HG02884 (cell line): ENCODE results near the gene ANKFN1.

Experiments used
- ATAC-seq: cut with Tn5 transposase; IDR thresholded peaks from one replicate; pipeline ENCODE4 v1.9.1; 2021; ENCODE audit warnings: mild to moderate bottlenecking, moderate library complexity; ENCODE audit not compliant: unreplicated experiment

The ANKFN1 gene

DNA sequence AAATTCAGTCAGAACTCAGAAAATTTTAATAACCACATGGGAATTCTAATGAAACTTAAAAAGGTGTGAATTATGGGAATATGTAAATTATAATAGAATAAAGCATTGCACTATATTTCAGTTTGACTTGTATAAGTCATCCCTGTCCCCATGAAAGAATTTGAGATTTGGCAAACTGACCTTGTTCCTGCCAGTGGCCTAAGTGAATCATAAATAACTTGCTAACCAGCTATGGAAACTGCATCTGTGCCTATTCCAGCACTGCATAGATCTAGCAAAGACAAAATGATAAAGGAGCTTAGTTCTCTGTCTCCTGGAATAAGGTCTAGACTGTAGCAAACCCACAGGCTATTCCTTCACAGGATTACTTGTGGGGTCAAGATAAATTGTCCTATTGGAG is 333.5 kb downstream of the ANKFN1 start:
- ATAC-seq, result no peak

DNA sequence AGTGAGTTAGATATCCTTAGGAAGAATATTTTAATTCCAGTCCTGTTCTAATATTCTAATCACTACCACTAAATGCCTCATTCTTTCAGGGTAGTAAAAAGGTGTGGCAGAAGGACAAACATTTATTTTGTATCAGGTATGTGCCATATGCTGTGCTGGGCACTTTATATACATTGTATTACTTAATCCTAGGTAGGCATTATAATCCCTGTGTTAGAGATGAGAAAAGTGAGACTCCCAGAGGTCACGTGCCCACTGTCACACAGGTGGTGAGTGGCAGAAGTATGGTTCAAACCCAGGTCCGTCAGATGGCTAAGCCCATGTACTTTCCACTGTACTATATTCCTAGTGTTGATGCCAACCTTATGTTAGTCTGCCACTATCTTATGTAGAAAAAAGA is 335.5 kb downstream of the ANKFN1 start:
- ATAC-seq, result no peak

DNA sequence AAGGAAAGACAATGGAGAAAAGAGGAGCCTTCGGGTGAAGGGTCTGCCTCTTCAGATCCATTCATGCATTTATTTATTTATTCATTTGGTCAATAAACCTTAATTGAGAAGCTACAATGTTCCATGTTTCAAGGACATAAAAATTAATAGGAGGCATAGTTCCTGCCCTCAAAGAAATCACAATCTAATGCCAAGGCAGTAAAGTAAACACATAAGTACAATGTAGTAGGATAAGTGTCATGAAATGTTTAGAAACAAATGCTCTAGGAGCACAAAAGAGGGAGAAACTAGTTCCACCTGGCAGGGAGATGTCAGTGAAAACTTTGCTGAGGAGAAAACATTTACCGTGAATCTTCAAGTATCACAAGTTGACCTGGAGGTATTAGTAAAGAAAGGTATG is 336.7 kb downstream of the ANKFN1 start:
- no peak for ATAC-seq

DNA sequence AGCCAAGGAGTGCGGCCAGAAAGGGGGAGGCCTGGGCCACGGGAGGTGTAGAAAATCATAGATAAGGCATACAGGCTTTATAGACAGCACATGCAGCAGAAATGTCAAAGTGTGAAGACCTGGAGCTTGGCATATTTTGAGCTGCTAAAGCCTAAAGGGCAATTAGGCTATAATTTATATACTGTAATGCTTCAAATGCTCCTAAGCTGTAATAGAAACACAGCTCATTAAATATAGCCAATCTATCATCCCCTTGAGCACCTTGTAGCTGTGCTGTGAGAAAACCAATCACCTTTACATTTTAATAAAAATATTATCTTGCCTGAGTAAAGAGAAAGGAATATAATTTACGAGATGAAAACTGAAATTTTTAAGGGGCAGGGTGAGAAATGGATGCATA is 342.3 kb downstream of the ANKFN1 start:
- ATAC-seq, result no peak

DNA sequence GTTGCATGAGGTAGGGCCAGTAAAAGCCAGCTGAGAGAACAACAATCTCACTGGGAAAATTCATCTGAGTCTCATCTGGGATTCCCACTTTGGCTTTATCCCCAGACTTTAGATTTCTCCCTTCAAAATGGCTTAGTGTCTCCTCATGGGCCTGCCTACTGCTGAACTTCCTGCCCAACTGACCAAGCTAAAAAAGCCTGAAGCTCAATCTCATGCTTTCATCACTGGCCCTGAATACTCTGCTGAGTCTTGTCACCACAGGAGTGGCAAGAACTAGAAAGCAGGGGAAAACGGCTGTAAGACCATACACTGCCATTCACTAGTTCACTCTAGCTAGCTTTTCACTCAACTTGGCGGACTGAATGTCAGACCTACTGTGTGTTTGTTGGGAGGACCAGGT is 343.9 kb downstream of the ANKFN1 start:
- no peak for ATAC-seq

DNA sequence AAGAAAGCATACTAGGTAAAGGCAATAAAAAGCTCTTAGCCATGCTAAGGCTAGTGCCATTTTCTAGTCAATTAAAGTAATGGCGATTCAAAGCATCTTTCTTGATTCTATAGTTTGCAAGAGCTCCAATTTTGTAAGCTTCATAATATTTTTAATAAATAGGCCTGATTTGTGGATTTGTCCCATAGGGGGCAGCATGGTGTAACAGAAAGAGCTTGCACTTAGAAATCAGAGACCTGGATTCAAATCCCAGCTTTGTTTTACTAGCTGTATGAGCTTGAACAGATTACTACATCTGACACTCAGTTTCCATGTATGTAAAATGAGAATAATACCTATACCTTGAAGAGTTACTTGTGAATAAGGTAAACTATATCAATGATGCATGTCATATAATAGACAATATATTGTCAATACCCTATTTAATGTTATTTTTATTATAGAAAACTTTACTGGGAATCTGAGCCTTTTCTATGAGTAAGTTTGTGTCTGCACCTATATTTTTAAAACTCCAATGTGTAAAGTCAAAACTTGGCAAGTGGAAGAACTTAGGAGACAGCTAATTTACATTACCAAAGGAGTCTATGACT is 346.6 kb downstream of the ANKFN1 start:
- ATAC-seq, result no peak

DNA sequence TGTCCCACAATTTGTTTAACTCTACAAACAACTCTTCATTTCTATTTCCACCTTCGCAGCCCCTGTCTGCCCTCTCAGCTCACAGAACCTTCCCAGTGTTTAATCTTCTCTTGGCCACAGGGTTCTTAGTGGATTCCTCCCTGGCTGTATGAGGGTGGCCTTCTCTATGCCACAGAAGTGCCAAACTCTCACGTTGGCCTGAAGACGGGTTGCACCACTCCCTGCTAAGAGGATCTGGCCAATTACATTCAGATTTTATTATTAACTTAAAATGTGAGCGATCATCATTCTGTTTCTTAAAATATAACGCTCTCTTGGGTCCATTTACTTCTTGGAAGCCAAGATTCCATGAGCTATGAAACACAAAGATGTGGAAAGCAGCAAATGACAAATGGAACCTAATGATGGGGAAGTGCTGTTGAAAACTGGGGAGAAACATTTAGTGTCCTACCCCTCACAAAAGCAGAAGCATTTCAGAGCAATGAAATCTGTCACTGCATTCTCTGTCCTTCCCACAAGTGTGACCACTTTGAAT is 348.9 kb downstream of the ANKFN1 start:
- no peak for ATAC-seq

DNA sequence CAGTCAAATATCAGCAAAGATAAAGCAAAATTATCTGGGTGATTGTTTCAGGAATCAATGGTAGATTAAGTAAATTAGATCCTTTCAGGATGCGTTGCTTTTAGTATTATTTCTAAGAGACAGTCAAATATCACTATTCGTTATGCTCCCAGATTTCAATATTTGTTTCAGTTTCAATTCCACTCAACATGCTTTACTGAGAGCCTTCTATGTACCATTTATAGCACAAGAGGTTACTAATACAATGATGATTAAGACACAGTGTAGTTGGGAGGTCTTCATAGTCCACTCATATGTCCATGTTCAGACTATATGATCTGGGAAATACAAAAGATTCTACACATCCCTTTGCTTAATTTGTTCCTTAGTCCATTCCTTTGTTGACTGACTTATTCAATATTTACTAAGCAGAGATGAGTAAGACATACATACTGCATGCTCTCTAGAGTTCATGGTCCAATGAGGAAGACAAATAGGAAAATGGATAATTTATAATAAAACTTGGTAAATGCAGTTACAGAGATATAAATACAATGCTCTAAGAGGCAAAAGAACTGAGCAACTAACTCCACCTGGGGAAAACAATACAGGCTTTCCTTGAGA is 352.0 kb downstream of the ANKFN1 start:
- ATAC-seq, result no peak

DNA sequence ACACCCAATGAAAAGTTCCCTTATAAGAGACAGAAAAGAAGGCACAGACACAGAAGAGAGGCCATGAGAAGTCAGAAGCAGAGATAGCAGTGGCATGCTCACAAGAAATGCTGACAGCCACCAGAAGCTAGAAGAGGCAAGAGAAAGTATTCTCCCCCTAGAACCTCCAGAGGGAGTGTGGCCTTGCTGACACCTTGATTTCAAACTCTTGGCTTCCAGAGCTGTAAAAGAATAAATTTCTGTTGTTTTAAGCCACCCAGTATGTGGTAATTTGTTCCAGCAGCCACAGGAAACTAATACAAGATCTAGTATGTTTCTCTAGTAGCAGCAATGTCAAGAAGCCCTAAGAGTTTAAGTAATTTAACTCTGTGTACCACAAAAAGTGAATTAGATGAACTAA is 353.1 kb downstream of the ANKFN1 start:
- ATAC-seq, result no peak

DNA sequence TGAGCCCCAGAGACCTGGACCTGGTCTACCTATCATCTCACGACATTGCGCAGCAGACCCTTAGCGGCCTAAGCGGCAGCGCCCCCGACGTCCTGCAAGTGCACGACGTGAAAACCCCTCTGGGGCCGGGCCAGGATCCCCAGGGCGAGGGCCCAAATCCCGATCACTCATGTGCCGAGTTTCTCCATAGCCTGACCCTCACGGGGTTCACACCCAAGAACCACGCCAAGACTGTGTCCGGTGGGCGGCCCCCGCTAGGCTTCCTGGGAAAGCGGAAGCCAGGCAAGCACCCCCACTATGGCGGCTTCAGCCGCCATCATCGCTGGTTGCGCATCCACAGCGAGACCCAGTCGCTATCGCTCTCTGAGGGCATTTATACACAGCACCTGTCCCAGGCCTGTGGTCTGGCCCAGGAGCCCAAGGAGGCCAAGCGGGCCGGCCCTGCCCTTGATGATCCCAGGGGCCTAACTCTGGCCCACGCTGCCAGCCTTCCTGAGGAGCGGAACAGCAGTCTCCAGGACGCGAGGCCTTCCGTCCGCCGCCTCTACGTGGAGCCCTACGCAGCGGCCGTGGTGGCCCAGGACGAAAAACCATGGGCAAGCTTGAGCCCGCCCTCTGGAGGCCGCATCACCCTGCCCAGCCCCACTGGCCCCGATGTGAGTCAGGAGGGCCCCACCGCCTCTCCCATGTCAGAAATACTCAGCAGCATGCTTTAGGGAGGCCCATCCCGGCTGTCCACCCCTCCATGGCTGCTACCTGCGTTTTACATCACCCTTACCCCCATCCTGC is 357.5 kb downstream of the ANKFN1 start:
- no peak for ATAC-seq

DNA sequence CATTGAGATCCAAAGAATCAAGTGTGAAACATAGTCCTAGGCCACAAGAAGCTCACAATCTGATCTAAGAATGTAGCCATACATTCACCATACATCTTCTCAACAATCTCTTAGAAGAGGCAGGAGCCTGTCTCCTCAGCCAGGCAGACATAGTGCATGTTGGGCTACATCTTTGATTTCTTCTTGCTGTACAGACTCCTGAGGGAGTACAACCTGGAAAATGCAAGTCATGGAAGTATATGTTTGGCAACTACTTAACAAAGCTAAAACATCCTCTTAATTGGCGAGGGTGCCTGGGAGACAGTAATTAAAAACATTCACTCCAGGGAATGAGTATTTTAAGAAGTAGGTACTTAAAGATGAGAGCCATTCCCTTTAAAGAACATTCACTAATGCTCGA is 361.0 kb downstream of the ANKFN1 start:
- no peak for ATAC-seq

DNA sequence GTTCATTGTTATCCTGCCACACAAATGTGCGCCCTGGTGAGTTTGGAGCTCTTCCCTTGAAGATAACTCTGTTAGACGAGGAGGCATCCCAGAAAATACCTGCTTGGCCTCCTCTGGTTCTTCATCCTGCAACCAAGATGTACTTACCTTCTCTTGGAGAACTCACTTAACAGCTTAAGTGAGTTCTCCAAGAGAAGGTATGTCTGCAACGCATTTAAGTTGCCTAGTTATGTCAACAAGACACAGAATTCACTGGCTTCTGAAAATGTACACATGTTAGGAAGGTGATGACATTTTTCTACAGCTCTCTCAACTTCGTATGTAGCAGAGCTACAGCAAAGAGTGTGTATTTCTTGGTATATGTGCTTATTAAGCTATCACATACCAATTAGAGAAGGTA is 361.6 kb downstream of the ANKFN1 start:
- ATAC-seq, result no peak

DNA sequence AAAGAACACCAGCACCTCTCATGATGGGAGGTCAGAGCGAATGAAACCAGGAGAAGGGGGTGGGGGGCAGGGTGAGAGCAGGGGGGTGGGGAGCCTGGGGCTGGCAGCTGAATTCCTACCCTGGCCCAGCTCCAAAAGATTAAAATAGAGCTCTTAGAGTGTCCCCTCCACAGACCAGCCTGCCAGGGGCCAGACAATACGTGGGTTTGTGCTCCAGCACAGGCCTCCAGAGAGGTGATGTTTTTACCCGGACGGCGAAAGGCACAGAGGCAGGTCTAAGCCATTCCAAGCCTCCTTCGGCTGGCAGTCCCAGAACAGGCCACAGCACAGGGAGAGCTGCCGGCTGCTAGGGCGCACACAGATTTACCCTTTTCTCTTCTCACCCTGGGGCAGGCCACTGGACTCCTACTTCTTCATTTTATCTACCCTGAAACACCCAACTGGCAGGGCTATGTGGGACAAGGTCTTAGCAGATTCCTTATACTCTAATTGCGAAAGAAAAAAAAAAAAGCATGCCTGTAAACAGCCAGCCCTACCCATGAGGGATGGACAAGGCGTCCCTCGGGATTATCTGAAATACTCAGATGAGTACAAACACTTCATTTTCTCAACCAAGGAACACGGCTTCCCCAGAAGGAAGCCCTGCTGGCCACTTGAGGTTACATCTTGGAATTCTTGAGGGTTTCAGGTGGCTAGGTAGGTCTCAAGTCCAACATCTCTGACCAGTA is 368.3 kb downstream of the ANKFN1 start:
- ATAC-seq, result no peak

DNA sequence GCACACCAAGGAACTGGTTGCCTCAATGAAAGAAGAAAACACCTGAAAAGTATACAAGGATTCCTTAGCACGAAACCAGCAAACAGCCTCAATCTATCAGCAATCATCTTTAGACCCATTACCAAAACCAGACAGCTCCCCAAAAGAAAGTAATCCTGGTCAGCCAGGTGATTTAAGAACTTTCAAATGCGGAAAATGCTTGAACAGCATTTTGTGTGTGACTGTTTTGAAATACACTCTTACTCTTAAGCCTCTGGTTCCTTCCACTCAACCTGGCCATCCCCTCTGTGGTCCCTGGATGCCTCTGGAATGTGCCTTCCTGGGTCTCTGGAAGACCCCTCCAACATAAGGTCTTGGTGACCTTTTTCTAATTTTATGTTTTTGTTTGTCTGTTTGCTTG is 369.8 kb downstream of the ANKFN1 start:
- ATAC-seq, result no peak

DNA sequence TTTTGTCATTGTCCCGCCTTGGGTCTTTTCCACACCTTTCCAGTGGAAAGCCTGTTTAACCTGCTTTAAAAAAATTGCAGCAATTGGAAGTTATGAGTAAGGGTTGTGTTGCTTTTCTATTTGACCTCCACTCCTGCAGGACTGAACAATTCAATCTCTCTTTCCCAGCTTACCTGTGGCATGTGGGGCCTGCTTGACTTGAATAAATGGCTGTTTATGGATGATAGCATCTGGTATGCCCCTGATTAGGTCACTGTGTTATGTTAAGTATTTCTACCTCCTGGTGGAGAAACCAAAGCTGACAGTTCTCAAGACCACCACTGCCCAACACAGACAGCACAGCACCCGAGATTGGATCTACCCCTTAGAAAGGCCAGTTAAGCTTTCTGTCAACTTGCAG is 375.4 kb downstream of the ANKFN1 start:
- ATAC-seq, result no peak

DNA sequence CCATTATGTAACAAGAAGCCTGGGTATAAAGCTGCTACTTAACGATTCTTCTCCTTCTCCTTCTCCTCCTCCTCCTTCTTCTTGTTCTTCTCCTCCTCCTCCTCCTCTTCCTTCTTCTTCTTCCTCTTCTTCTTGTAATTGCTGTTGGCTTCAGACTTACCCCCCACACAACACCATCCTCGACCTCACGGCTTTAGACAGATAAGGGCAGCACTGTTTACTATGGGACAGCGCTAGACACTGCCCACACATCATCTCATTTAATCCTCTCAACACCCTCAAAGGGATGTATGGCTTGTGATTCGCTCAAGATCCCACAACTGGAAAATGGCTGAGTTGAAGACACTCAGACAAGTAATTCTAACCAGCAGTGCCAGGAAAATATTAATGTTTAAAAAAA is 379.7 kb downstream of the ANKFN1 start:
- ATAC-seq, result no peak

DNA sequence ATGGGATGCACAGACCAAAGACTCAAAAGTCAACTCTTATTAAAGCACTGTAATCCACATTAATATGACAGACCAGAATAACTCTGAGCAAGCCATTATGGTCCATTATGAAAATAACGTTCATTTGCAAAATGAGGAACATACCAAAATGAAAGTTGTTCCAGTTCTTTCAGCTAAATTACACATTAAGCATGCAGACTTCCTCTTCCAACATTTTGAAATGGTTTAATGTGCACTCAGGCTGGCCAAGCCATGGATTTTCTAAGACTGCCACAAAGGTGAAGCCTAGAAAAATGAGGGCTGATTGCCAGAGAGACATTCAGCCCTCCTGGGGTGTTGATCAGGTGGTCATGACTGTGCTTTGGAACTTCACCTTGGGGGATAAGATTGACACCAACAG is 383.5 kb downstream of the ANKFN1 start:
- ATAC-seq, result no peak

DNA sequence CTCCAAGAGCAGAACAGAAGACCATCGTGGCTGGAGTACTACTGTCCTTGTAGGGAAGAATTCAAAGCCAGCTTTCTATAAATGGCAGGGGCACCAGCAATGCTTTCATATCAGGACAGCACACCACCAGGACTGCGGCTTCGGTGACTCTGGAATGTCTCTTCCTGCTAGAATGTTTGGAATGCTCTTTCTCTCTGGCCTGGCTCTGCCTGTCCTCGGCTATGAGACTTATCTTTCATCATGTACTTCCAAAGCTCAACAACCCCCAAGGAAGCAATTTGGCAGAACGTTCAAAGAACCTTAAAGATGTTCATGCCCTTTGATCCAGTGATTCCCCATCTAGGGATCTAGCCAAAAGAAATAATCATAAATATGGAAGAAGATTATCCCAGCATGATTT is 387.6 kb downstream of the ANKFN1 start:
- ATAC-seq, result no peak

DNA sequence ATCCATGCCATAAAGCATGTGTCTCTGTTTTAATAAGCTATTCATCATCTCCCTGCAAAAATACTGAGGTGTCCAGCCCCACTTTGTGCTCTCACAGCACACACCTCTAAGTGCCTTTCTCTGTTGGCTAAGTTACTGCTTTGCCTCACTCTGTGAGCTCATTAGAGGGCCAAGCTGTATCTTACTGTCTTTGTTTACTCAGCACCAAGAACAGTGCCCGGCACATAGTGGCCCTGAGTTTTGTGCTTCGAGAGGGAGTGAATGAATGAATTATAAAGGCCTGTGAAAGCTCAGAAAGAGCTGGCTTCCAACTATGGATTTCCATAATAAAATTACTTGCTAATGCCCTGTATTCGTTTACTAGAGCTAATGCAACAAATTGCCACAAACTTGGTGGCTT is 390.0 kb downstream of the ANKFN1 start:
- no peak for ATAC-seq

DNA sequence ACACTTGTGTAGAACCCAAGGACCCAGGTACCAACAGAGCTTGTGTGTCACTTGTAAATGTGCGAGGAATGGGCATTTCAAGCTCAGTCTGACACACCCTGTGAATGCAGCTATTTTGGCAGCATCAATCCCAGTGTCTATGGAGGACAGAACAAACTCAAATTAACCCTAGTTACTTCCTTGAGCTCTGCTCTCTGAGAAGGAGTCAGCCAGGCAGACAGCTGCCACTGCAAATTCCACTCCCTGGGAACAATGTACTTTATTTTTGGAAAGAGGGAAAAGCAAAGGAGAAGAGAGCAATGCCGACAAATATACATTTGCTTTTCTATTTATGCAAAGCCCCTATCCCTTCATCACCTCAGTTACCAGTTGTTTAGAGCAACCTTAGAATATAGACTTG is 391.8 kb downstream of the ANKFN1 start:
- ATAC-seq, result no peak

DNA sequence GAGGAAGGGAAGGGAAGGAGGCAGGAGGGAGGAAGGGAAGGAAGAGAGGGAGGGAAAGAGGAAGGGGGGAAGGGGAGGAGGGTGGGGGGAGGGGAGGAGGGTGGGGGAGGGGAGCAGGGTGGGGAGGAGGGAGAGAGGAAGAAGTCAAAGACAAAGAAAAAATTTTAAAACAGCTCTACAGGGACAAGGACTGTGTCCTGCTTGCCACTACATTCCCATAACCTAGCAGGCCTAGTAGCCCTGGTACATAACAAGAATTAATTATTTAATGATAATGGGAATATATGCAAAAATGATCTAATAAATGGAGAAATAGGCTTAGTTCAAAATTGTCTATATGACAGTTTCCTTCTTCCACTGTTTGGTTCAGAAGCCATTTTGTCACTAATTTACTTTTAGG is 392.7 kb downstream of the ANKFN1 start:
- no peak for ATAC-seq

DNA sequence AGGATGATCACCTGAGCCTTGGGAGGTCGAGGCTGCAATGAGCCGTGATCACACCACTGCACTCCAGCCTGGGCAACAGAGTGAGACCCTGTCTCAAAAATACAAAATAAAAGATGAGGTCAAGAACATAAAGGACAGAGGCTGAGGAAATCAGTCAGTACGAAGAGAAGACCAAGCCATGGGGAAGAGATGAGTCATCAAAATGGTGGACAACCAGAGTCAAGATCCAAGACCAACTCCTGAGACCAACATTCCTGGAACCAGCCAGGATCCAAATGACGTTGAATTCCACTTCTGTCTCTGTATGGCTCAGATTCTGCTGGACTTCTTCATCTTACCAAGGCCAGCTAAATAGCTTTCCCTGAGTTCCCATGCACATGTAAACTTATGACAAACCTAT is 395.4 kb downstream of the ANKFN1 start:
- no peak for ATAC-seq
